HG03565 (cell line): Measurements from ENCODE around the gene GET4.
A peak's percentile ranks its signal among the peaks of the same experiment; 100 is the strongest.

ENCODE experiments used
- ATAC-seq: cut with Tn5 transposase; IDR thresholded peaks from one replicate; pipeline ENCODE4 v1.9.1; 2021; ENCODE audit warnings: mild to moderate bottlenecking, moderate library complexity; ENCODE audit not compliant: unreplicated experiment

The GET4 gene, protein sequence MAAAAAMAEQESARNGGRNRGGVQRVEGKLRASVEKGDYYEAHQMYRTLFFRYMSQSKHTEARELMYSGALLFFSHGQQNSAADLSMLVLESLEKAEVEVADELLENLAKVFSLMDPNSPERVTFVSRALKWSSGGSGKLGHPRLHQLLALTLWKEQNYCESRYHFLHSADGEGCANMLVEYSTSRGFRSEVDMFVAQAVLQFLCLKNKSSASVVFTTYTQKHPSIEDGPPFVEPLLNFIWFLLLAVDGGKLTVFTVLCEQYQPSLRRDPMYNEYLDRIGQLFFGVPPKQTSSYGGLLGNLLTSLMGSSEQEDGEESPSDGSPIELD

GRCh38 chr7:876077-876971 is at the start of gene GET4:
Gene GET4, plus strand, starts transcription at chr7:876554. Its CDS starts 92 bp downstream, at chr7:876646.
- ATAC-seq = peak; percentile 66

- no peak for ATAC-seq
Measured at GRCh38 chr7:828793-829561, 47.4 kb upstream of the GET4 start.

GRCh38 chr7:830069-830468 is 46.3 kb upstream of the GET4 start:
- no peak for ATAC-seq

DNA sequence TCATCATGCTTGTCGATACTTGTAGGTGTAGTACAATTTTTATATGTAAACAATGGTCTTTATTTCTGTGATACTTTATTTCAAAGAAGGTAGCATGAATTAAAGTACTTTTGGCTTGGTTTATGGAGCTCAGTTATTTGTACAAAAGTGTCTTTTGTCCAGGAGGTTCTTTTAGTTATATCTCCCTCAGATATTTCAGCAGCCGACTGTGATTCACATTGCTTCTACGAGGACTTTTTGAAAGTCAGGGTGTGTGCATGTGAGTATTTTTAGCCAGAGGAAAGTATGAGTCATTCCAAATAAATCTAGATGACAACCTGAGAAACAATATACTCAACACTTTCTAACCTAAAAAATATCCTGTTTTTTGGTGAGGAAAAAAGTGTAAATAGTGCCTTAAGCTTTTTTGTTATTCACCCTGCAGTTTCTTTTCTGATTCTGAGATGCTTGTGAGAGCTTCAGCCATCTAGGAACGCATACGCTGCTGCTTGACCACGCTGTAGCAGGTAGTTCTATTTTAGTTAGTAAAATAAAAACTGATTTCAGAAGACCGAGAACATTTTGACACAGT is 44.7 kb upstream of the GET4 start:
- peak; percentile 65 for ATAC-seq

DNA sequence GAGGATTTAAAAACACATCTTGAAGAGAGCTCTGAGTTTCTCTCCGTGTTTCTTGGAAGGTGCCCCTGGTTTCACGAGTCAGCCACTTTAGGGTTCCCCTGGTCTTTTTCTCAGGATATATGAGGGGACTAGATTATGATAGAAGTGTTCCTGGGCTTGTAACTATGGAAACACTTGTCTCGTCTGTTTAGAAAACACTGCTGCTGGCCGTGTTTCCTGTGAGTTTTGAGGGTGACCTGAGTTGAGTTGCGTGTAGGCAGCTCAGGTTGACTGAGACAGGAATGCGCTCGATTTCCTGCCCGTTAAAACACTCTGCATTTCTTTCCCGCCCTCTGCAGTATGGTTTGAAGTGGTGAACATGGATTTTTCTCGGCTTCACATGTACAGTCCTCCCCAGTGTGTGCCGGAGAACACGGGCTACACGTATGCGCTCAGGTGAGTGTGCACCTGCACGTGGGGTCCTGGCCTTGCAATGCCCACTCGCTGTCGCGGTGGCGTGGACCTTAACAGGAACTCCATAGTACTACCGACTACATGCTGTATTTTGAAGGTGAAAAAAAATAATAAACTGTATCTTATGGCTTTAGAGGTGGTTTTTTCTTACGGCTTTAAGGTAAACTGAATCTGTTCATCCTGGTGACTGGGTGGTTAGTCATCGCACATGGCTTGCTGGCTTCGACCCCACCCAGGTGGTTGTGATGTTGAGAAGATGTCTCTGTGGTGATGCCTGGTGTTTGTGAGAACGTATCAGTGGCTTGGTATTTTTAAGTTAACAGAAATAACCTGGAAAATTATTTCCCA is 44.0 kb upstream of the GET4 start, which contains the start of gene SUN1:
SUN1 (plus strand) TSS at position 310 of the 801 bp plus-strand sequence; CDS start at position 359, 49 bp downstream.
- peak; percentile 29 for ATAC-seq

DNA sequence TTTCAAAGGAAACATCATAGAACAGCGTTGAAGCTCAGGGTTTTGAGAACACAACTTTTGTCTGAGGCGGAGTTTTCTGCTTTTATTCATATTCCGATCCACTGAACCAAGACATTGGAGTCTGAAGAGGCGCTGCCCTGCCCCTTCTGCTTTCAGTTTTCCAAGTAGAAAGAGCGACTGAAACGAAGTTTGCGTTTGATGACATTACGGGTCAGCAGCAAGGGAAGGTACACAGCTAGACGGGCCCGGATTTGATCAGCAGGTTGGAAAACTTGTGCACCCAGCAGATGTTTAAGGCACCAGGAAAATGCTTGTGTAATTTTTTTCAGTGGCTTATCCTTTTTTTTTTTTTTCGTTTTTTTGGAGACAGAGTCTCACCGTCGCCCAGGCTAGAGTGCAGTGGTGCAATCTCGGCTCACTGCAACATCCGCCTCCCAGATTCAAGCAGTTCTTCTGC is 43.4 kb upstream of the GET4 start:
- no peak for ATAC-seq

- no peak for ATAC-seq
Measured at GRCh38 chr7:833601-834258, 42.6 kb upstream of the GET4 start.

DNA sequence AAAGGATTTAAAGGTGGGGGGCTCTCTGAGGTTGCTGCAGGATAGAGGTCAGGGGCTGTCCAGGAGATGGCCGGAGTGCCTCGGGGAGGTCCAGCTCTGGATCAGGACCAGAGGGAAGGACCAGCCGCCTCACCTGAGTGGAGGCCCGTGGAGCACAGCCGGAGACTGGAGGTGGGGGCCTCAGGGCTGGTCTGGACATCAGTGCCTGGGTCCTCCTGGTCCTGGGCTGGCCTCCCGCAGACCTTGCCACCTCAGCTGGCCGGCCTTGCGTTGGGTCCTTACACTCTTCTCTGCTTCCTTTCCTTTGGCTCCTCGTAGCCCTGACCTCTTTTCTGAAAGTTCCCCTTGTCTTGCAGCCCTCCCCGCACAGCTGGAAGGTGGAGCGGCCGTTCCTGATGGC is 42.1 kb upstream of the GET4 start:
- ATAC-seq = no peak

- no peak for ATAC-seq
Measured at GRCh38 chr7:835021-835420, 41.3 kb upstream of the GET4 start.

GRCh38 chr7:835485-836401 is 40.6 kb upstream of the GET4 start:
- ATAC-seq = no peak

- no peak for ATAC-seq
Measured at GRCh38 chr7:836429-836828, 39.9 kb upstream of the GET4 start.

DNA sequence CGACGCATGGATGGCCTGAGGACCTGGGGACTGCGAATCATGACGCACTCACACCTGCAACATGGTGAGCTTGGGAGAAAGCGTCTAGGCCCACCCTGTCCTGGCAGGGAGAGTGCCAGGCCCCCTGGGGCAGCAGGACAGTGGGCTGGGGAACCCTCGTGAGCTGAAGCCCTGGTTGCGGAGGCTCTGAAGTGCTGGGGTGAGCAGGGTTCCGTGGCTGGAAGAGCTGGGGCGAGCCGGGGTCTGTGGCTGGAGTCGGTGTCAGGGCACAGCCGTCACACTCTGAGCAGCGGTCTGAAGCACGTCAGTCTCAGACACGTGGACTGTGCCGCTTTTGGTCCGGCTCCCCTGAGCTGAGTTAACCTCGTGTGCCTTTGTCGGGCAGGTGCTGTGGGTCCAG is 39.4 kb upstream of the GET4 start:
- ATAC-seq = no peak

DNA sequence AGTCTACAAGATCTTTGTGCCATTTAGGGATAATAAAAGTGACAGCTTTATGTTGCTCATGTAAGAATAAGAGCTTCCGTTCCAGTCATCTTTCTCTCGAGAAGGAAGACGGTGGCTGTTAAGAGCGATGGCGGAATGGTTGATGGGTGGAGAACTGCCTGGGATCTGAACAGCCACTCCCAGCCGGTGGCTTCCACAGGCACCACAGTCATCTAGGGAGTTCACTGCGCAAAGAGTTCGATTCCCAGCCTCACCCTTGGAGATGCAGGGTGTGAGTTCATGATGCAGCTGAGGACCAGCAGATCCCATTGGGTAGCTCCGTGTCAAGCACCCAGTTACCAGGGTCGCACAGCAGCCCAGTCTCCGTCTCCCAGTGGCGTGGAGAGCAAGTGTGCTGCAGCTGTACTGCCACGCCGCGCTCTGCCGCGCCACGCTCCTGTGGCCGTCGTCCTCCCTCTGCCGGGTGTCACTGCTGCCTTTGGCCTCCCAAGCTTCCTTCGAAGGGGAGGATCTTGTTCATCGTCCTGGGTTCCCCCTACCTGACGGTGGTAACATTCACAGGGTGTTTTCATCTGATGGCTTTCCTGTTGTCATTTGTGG is 36.3 kb upstream of the GET4 start:
- ATAC-seq = no peak

DNA sequence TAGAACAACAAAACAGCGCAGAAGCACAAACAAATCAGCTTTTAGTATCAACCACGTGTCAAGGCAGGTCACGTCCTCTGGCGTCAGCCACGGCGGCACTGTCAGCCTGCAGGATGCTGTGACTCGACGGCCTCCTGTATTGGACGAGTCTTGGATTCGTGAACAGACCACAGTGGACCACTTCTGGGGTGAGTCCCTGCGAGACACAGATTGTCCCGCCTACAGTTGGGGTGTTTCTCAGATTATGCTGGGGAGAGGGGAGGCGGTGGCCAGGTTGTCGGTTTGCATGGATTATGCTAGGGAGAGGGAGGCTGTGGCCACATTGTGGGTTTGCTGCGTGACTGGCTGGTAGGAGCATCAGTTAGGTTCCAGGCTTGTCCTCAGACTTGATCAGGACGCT is 34.4 kb upstream of the GET4 start:
- no peak for ATAC-seq

DNA sequence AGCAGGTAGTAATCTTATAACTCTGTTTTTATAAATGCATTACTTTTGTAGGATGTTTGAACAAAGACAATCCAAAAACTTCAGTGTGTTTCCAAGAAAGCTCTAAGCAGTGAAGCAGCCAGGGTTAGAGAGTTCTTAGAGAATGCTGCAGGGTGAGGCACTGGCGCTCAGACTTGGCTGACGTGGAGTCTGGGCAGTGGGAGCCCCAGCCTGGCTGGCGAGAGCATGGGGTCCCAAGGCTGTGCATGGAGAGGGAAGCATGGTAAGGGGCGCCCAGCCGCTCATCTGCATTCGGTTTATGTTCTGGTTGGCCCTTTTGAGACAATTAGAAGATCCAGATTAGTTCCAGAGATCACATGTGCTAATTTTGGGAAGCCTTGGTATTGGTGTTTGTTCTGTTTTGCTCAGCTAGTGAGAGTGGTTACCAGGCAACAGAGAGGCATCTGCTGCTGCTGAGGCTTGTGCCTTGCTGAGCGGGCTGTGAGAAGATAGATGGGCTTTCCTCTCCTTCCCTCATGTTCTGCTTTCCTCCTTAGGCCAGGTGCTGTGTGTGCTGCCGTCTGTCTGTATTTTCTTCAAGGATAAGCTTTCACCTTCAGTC is 33.8 kb upstream of the GET4 start:
- no peak for ATAC-seq

DNA sequence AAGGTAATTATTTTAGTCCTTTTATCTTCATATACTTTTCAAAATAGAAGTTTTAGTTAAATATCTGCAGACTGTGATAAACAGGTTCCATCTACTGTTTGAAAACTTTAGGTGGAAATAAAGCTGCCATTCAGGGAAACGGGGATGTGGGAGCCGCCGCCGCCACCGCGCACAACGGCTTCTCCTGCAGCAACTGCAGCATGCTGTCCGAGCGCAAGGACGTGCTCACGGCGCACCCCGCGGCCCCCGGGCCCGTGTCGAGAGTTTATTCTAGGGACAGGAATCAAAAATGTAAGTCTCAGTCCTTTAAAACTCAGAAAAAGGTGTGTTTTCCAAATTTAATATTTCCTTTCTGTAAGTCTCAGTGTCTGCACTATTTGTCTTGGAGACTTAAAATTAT is 33.1 kb upstream of the GET4 start:
- ATAC-seq = no peak

GRCh38 chr7:844043-844442 is 32.3 kb upstream of the GET4 start:
- no peak for ATAC-seq

- no peak for ATAC-seq
Measured at GRCh38 chr7:844514-844913, 31.8 kb upstream of the GET4 start.
